SU-DHL-6 (cell line): ENCODE data around the gene RBM4B.

Experiments
- H2AFZ ChIP-seq: fragments of 200-600 bp; sonication (generic); 2 replicates; pipeline ENCODE4 v1.6.1; 2014; ENCODE audit warnings: low read depth, mild to moderate bottlenecking, moderate library complexity, mixed read lengths, antibody characterized with exemption, low read length; ENCODE audit not compliant: severe bottlenecking
- H3F3A ChIP-seq: fragments of 200-600 bp; shearing (Covaris generic); 2 replicates; pipeline ENCODE4 v1.6.0; 2016; ENCODE audit warnings: antibody characterized with exemption, mild to moderate bottlenecking; ENCODE audit not compliant: insufficient read depth
- H3K27ac ChIP-seq: fragments of 200-600 bp; sonication (generic); 2 replicates; pipeline ENCODE4 v1.5.1; 2016; ENCODE audit warnings: low read depth, mild to moderate bottlenecking, low read length, moderate library complexity, mixed read lengths
- H3K27me3 ChIP-seq: fragments of 200-600 bp; sonication (generic), shearing (Covaris generic); 2 replicates; pipeline ENCODE4 v1.6.0; 2014; ENCODE audit warnings: mild to moderate bottlenecking, low read length
- H3K36me3 ChIP-seq: fragments of 200-600 bp; sonication (generic); 2 replicates; pipeline ENCODE4 v1.6.1; 2014; ENCODE audit warnings: mild to moderate bottlenecking, low read length, mixed read lengths
- H3K4me2 ChIP-seq: fragments of 300-600, 200-600 bp; shearing (Covaris generic), sonication (generic); 2 replicates; pipeline ENCODE4 v1.6.0; 2014; ENCODE audit warnings: low read length, low read depth, mild to moderate bottlenecking; ENCODE audit not compliant: poor library complexity, severe bottlenecking
- H3K4me3 ChIP-seq: fragments of 200-600 bp; sonication (generic); 2 replicates; pipeline ENCODE4 v1.5.1; 2014; ENCODE audit warnings: antibody characterized with exemption, low read length, mild to moderate bottlenecking, mixed read lengths; ENCODE audit not compliant: insufficient read depth, poor library complexity, severe bottlenecking
- H3K79me2 ChIP-seq: fragments of 200-600 bp; sonication (generic); 2 replicates; pipeline ENCODE4 v1.6.1; 2014; ENCODE audit warnings: mild to moderate bottlenecking, low read length, moderate library complexity; ENCODE audit not compliant: insufficient read depth
- H3K9ac ChIP-seq: fragments of 200-600 bp; sonication (generic); 2 replicates; pipeline ENCODE4 v1.7.0; 2014; ENCODE audit warnings: mild to moderate bottlenecking, low read length
- H3K9me2 ChIP-seq: fragments of 200-600 bp; sonication (generic); replicated peaks from 2 replicates; pipeline ENCODE4 v1.6.1; 2014; ENCODE audit warnings: low read length; ENCODE audit not compliant: insufficient read depth
- H3K9me3 ChIP-seq: fragments of 200-600 bp; sonication (generic); 2 replicates; pipeline ENCODE4 v1.6.1; 2014; ENCODE audit warnings: low read length, mixed read lengths; ENCODE audit not compliant: insufficient read depth
- H4K20me1 ChIP-seq: fragments of 200-600 bp; sonication (generic); 2 replicates; pipeline ENCODE4 v1.6.1; 2014; ENCODE audit warnings: low read depth, mild to moderate bottlenecking, antibody characterized with exemption, low read length, moderate library complexity, mixed read lengths
- CTCF ChIP-seq: fragments of 200-600 bp; sonication (generic); IDR thresholded peaks from one replicate; pipeline ENCODE4 v1.5.1; 2017; ENCODE audit warnings: antibody characterized with exemption, mild to moderate bottlenecking, low read length, moderate library complexity; ENCODE audit not compliant: insufficient read depth, poor library complexity, severe bottlenecking
- EZH2phosphoT487 ChIP-seq: fragments of 200-600 bp; sonication (generic), shearing (Covaris generic); conservative IDR thresholded peaks from 2 replicates; pipeline ENCODE4 v1.6.1; 2018; ENCODE audit warnings: mild to moderate bottlenecking, antibody characterized with exemption, low read length, moderate library complexity, mixed read lengths

RBM4B gene

GRCh38 chr11:66693356-66694055 lies 15.8 kb upstream of the RBM4B start:
- H3K79me2 ChIP-seq = no peaks in the 10 kb centered on the region
- no peak overlapping the region for H3K4me3 ChIP-seq
- H3F3A ChIP-seq = no peaks in the 10 kb centered on the region
- H4K20me1 ChIP-seq = no peaks in the 10 kb centered on the region
- no peak overlapping the region for H2AFZ ChIP-seq
- no peak overlapping the region for H3K27ac ChIP-seq
- no peak overlapping the region for H3K9ac ChIP-seq
- H3K27me3 ChIP-seq = no peaks in the 10 kb centered on the region
- H3K36me3 ChIP-seq = no peaks in the 10 kb centered on the region
- H3K9me2 ChIP-seq = no peaks in the 10 kb centered on the region
- no peaks in the 10 kb centered on the region for H3K9me3 ChIP-seq
- H3K4me2 ChIP-seq = no peak overlapping the region
- no peak for TF ChIP-seq EZH2phosphoT487
- no peak for TF ChIP-seq CTCF

- Histone ChIP-seq H3K9me2 (no peaks in the 10 kb centered on the region), H3F3A (no peaks in the 10 kb centered on the region), H2AFZ (no peak overlapping the region), H3K9me3 (no peaks in the 10 kb centered on the region), H3K4me3 (no peak overlapping the region), H3K79me2 (no peaks in the 10 kb centered on the region), H4K20me1 (no peaks in the 10 kb centered on the region), H3K27ac (no peak overlapping the region), H3K36me3 (no peaks in the 10 kb centered on the region), H3K27me3 (no peaks in the 10 kb centered on the region), H3K9ac (no peak overlapping the region), H3K4me2 (no peak overlapping the region)
- TF ChIP-seq CTCF (no peak), EZH2phosphoT487 (no peak)
Measured at GRCh38 chr11:66692871-66693331, 15.2 kb upstream of the RBM4B start.

GRCh38 chr11:66692446-66692845 lies 14.8 kb upstream of the RBM4B start:
- Histone ChIP-seq H3K36me3 (no peaks in the 10 kb centered on the region), H3F3A (no peaks in the 10 kb centered on the region), H3K4me2 (no peak overlapping the region), H3K27me3 (no peaks in the 10 kb centered on the region), H4K20me1 (no peaks in the 10 kb centered on the region), H3K9ac (no peak overlapping the region), H2AFZ (no peak overlapping the region), H3K9me2 (no peaks in the 10 kb centered on the region), H3K27ac (no peak overlapping the region), H3K79me2 (no peaks in the 10 kb centered on the region), H3K4me3 (no peak overlapping the region), H3K9me3 (no peaks in the 10 kb centered on the region)
- TF ChIP-seq EZH2phosphoT487 (no peak), CTCF (no peak)
